Liver (tissue), 9 donors: ENCODE measurements around the gene GRID1. TPM values are rescaled to one million over a fixed set of nuclear protein-coding genes. Genes with fewer than 3 reads are reported as not detected.

Source experiments
- DNase-seq: peaks from one replicate; pipeline ENCODE4 v3.0.0-alpha.2; 2017; ENCODE audit warnings: low spot score
- H3K27ac ChIP-seq, 2 donors: one replicate each; pipeline ENCODE4 v1.7.0; 2013; ENCODE audit warnings: inconsistent platforms in 2 of 2, low read length in 2 of 2, control low read depth in 1 of 2, low read depth in 1 of 2, mild to moderate bottlenecking in 1 of 2
- H3K27me3 ChIP-seq, 4 donors: one replicate each; pipeline versions ENCODE4 v1.6.1 to v1.7.0; 2013; ENCODE audit warnings: low read length in 3 of 4, inconsistent platforms in 1 of 4, mild to moderate bottlenecking in 1 of 4, moderate library complexity in 1 of 4; ENCODE audit not compliant: control insufficient read depth in 4 of 4, insufficient read depth in 4 of 4
- H3K36me3 ChIP-seq, 4 donors: one replicate each; pipeline versions ENCODE4 v1.6.1 to v1.7.0; 2013; ENCODE audit warnings: low read length in 3 of 4, mild to moderate bottlenecking in 3 of 4, low read depth in 1 of 4, moderate library complexity in 1 of 4; ENCODE audit not compliant: control insufficient read depth in 4 of 4, insufficient read depth in 3 of 4
- H3K4me1 ChIP-seq, 4 donors: one replicate each; pipeline versions ENCODE4 v1.6.1 to v1.7.0; 2013; ENCODE audit warnings: low read length in 3 of 4, mild to moderate bottlenecking in 3 of 4, moderate library complexity in 1 of 4; ENCODE audit not compliant: control insufficient read depth in 4 of 4, insufficient read depth in 4 of 4
- H3K4me3 ChIP-seq, 3 donors: one replicate each; pipeline versions ENCODE4 v1.6.1 to v1.7.0; 2013; ENCODE audit warnings: low read length in 3 of 3, control low read depth in 1 of 3, low read depth in 1 of 3, mild to moderate bottlenecking in 1 of 3
- H3K9ac ChIP-seq, 2 donors: one replicate each; pipeline ENCODE4 v1.7.0; 2013; ENCODE audit warnings: low read length in 2 of 2, mild to moderate bottlenecking in 2 of 2, moderate library complexity in 2 of 2, control low read depth in 1 of 2, low read depth in 1 of 2
- H3K9me3 ChIP-seq, 4 donors: one replicate each; pipeline versions ENCODE4 v1.6.1 to v1.7.0; 2013; ENCODE audit warnings: low read length in 3 of 4; ENCODE audit not compliant: control insufficient read depth in 4 of 4
- ATF3 ChIP-seq: IDR thresholded peaks from 2 replicates; pipeline ENCODE4 v1.6.1; 2016; ENCODE audit warnings: antibody characterized with exemption
- CTCF ChIP-seq: fragments of 150-350 bp; IDR thresholded peaks from 2 replicates; pipeline ENCODE4 v1.5.1; 2017; ENCODE audit warnings: improper control_type of control experiment, low read depth, low read length; ENCODE audit not compliant: missing input control
- FOXA2 ChIP-seq: IDR thresholded peaks from 2 replicates; pipeline ENCODE4 v1.6.1; 2016; ENCODE audit warnings: antibody characterized with exemption
- GABPA ChIP-seq, 2 donors: IDR thresholded peaks in 1 of 2; conservative IDR thresholded peaks in 1 of 2; 2 replicates each; pipeline ENCODE4 v1.6.1; 2016; ENCODE audit warnings: antibody characterized with exemption in 2 of 2, mild to moderate bottlenecking in 1 of 2, moderate library complexity in 1 of 2
- HNF4G ChIP-seq: IDR thresholded peaks from 2 replicates; pipeline ENCODE4 v1.6.1; 2016; ENCODE audit warnings: antibody characterized with exemption
- JUND ChIP-seq, 2 donors: IDR thresholded peaks; 2 replicates each; pipeline ENCODE4 v1.6.1; 2016; ENCODE audit warnings: antibody characterized with exemption in 2 of 2
- MAX ChIP-seq: IDR thresholded peaks from 2 replicates; pipeline ENCODE4 v1.6.1; 2016; ENCODE audit warnings: antibody characterized with exemption
- NR2F2 ChIP-seq: IDR thresholded peaks from 2 replicates; pipeline ENCODE4 v1.6.1; 2016; ENCODE audit warnings: antibody characterized with exemption
- REST ChIP-seq: IDR thresholded peaks from 2 replicates; pipeline ENCODE4 v1.6.1; 2016; ENCODE audit warnings: antibody characterized with exemption, mild to moderate bottlenecking
- RXRA ChIP-seq, 2 donors: IDR thresholded peaks; 2 replicates each; pipeline ENCODE4 v1.6.1; 2017 to 2018; ENCODE audit warnings: antibody characterized with exemption in 2 of 2, mild to moderate bottlenecking in 1 of 2
- SP1 ChIP-seq: IDR thresholded peaks from 2 replicates; pipeline ENCODE4 v1.6.1; 2018; ENCODE audit warnings: antibody characterized with exemption, mild to moderate bottlenecking
- YY1 ChIP-seq: IDR thresholded peaks from 2 replicates; pipeline ENCODE4 v1.6.1; 2016; ENCODE audit warnings: antibody characterized with exemption, mild to moderate bottlenecking
- ZBTB33 ChIP-seq: IDR thresholded peaks from 2 replicates; pipeline ENCODE4 v1.6.1; 2016; ENCODE audit warnings: antibody characterized with exemption
- WGBS: extraction: QIAGEN DNeasy Blood & Tissue Kit; methylation state at CpG from one replicate; pipeline ENCODE4 v1.1.7; 2013; 5-methylcytosine and 5-hydroxymethylcytosine counted together
- polyA plus RNA-seq, 2 donors: library from polyadenylated mRNA; stranded (reverse) in 1 of 2; unstranded in 1 of 2; fragments of 200-250 nt in 1 of 2; fragments of >200 nt in 1 of 2; fragmentation: Nextera tagmentation in 1 of 2; extraction: Ambion mirVana in 1 of 2; gene quantifications; one replicate each; pipeline versions ENCODE4 v1.2.1 to v1.2.3, GENCODE V29; 2013 to 2015
- total RNA-seq, 2 donors: library from RNA; depleted of rRNA; stranded (reverse); fragments of >200 nt; gene quantifications; one replicate each; pipeline ENCODE4 v1.2.3, GENCODE V29; 2014
- donor health status: healthy.
- donor health status: healthy.
- donor health status: healthy.
- donor health status: healthy.
- donor health status: healthy.

Gene GRID1
- total and polyA plus RNA-seq, 4 donors: 0.09 to 0.17 (median 0.14) TPM; not detected in 1

GRCh38 chr10:85609509-85609908, 757.1 kb downstream of the GRID1 start:
- H3K9ac ChIP-seq: no peak overlapping the region
- H3K27me3 ChIP-seq: no peaks in the 10 kb centered on the region
- WGBS: 74% methylated on average over 5 of the region's 5 CpGs
- no peak overlapping the region for H3K4me3 ChIP-seq
- no peaks in the 10 kb centered on the region for H3K4me1 ChIP-seq
- TF ChIP-seq SP1 (no peak), NR2F2 (no peak)
- H3K27ac ChIP-seq: no peak overlapping the region
- no peak for DNase-seq
- peaks cover 0 to 3% (median 0%) of the 10 kb centered on the region in 4 donors for H3K9me3 ChIP-seq
- no peaks in the 10 kb centered on the region for H3K36me3 ChIP-seq

- DNase-seq: peak; percentile 23
- TF ChIP-seq FOXA2: no peak
- TF ChIP-seq ZBTB33: no peak
- TF ChIP-seq SP1: no peak
- TF ChIP-seq ATF3: no peak
- TF ChIP-seq RXRA (IDR thresholded peaks at IDR 0.05): no peak
- TF ChIP-seq GABPA (IDR thresholded peaks at IDR 0.05 in 1 of 2, conservative IDR thresholded peaks at IDR 0.05 in 1 of 2): no peak
- TF ChIP-seq HNF4G: no peak
- TF ChIP-seq MAX: no peak
- no peak for TF ChIP-seq JUND (IDR thresholded peaks at IDR 0.05)
- TF ChIP-seq YY1: no peak
- TF ChIP-seq NR2F2: no peak
- no peak for TF ChIP-seq CTCF
- no peak for TF ChIP-seq REST
- Histone ChIP-seq H3K4me3 (no peak overlapping the region), H3K36me3 (no peaks in the 10 kb centered on the region), H3K9ac (no peak overlapping the region), H3K4me1 (no peaks in the 10 kb centered on the region), H3K9me3 (peaks cover 0 to 3% (median 0%) of the 10 kb centered on the region in 4 donors), H3K27ac (no peak overlapping the region), H3K27me3 (no peaks in the 10 kb centered on the region)
- 87% methylated on average over 3 of the region's 3 CpGs for WGBS
Measured at GRCh38 chr10:85608706-85609105, 757.9 kb downstream of the GRID1 start.
